GM23338 (cell line): ENCODE measurements around the gene ATF4.

ENCODE experiments used
- POLR2AphosphoS5 ChIP-seq: IDR thresholded peaks from 2 replicates; pipeline ENCODE4 v1.6.1; 2016; ENCODE audit warnings: antibody characterized with exemption, low read depth
- TF ChIP-seq, protein P1 (sequence below), 2 experiments: fragments of 200-600 bp in 1 of 2; sonication (generic) in 1 of 2; conservative IDR thresholded peaks; 2 replicates each; pipeline versions ENCODE4 v1.5.1 to v1.6.1; 2016 to 2017; ENCODE audit warnings: antibody characterized with exemption in 2 of 2, low read depth in 2 of 2, mild to moderate bottlenecking in 2 of 2, moderate library complexity in 1 of 2

DNA sequence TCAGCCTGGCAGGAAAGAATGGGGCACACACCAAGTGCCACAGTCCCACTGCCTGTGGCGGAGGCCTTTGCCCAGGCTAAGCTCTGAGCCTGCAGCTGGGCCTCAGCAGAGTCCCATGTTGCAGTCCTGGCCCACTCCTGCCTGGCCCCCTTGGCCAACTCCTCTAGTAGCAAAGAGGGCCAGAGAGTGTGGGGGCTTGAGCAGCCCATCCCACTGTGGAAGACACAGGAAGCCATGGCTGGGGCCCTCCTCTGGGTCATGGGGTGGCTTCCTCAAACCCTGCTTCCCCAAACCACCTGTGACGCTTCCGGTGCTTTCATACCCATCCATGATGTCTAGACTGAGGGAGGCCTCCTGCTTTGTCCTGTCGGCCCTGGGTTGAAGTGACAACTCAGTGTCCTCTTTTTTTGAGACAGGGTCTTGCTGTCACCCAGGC lies 6.4 kb downstream of the ATF4 start:
- no peak for TF ChIP-seq POLR2AphosphoS5
- TF ChIP-seq, protein P1, sequence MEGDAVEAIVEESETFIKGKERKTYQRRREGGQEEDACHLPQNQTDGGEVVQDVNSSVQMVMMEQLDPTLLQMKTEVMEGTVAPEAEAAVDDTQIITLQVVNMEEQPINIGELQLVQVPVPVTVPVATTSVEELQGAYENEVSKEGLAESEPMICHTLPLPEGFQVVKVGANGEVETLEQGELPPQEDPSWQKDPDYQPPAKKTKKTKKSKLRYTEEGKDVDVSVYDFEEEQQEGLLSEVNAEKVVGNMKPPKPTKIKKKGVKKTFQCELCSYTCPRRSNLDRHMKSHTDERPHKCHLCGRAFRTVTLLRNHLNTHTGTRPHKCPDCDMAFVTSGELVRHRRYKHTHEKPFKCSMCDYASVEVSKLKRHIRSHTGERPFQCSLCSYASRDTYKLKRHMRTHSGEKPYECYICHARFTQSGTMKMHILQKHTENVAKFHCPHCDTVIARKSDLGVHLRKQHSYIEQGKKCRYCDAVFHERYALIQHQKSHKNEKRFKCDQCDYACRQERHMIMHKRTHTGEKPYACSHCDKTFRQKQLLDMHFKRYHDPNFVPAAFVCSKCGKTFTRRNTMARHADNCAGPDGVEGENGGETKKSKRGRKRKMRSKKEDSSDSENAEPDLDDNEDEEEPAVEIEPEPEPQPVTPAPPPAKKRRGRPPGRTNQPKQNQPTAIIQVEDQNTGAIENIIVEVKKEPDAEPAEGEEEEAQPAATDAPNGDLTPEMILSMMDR (conservative IDR thresholded peaks at IDR 0.05; ENCODE audit: low read depth in 2 of 2): no peak
